Raji (cell line): ENCODE data around the gene ITPRID2.

Experiments used
- POLR2A ChIP-seq: IDR thresholded peaks from 2 replicates; pipeline ENCODE4 v1.6.1; 2011; ENCODE audit warnings: low read depth, low read length, control low read depth; ENCODE audit not compliant: insufficient read depth

Gene ITPRID2

DNA sequence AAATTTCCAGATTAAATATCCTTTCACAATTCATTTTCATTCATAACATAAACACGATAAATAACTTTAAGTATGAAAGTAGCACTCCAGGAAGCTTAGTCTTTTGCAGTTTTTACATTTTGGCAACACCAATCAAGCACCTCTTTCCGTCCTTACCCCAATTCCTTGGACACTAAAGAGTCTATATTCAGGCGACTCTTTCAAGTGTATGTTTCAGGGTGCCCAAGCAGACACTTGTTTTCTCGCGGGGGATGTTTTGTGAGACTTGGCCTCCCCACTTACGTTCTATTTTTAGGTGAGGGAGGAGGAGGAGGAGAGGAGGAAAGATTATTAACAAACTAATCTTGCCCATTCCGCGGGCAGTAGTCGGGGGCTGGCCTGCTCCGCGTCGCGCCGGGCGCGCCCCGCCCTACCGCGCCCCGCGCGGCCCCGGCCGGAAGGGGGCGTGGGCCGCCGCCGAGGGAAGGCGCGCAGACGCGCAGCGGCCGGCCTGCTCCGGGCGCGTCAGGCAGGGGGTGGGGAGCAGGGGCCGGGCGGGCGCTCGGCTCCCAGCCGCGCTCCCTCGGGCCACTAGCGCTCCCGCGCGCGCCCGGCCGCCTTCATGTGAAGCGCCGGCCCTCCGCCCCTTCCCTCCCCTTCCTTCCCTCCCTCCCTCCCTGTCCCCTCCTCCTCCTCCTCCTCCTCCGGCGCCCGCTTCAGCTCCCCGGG, at the start of gene ITPRID2:
ITPRID2 (plus strand) TSS at position 473 of the 708 bp plus-strand sequence. CDS start 337 bp downstream, outside the sequence.
- TF ChIP-seq POLR2A = peak; percentile 41; the same call in 1 of the 2 replicates

DNA sequence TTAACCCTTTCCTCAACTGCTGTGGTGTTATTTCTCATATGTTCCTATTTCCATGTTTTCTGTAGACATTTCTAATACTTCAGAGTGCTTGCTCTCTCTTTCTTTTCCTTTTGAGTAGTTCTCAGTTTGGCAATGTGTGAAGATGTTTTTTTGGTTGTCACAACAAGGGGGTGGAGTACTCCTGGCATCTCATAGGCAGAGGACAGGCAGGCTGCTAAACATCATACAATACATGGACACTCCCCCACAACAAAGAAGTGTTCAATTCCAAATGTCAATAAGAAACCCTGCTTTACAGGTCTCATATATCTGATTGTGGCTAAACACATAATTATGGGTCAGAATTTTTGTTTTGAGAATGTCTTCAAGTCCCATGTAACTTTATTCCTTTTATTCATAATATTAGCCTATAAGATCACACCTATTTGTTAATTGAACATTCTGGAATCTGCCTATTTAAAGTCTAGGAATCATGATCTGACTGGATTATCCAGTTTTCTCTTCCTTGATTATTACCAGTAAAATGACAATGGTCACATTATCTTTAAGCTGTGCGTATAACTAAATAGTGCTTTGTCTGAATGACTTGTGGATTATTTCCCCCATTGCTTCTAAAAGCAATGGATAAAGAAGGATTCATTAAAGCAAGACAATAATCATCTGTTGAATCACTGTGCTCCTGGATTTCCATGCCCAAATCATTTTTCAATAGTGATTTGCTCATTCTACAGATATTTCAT, 46.8 kb upstream of the ITPRID2 start:
- TF ChIP-seq POLR2A = no peak

GRCh38 chr2:181846399-181847197, 44.9 kb upstream of the ITPRID2 start:
- TF ChIP-seq POLR2A = no peak

GRCh38 chr2:181847198-181847556, 44.4 kb upstream of the ITPRID2 start:
- TF ChIP-seq POLR2A = no peak

- TF ChIP-seq POLR2A = no peak
Measured at GRCh38 chr2:181847702-181848101, 43.8 kb upstream of the ITPRID2 start.

GRCh38 chr2:181848261-181848886, 43.2 kb upstream of the ITPRID2 start:
- TF ChIP-seq POLR2A = no peak

DNA sequence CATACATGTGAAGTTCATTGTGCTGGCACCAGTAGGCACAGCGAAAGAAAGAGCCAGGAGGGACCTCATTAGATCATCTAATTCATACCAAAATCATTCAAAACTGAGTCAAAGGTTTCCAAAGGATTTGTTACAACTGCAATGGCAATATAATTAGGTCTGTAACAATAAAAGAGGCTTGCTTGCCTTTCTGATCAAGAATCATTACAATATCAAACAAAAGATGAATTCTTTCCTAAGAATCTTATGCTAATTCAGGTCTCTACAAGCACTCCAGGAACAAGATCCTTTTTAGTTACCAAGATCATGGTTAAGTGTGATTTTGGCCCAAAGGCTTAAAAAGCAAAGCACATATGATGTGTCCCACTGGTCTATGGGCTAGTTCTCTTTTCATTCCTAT, 41.9 kb upstream of the ITPRID2 start:
- TF ChIP-seq POLR2A = no peak

- no peak for TF ChIP-seq POLR2A
Measured at GRCh38 chr2:181850936-181851560, 40.5 kb upstream of the ITPRID2 start.

- no peak for TF ChIP-seq POLR2A
Measured at GRCh38 chr2:181851726-181852125, 39.8 kb upstream of the ITPRID2 start.

DNA sequence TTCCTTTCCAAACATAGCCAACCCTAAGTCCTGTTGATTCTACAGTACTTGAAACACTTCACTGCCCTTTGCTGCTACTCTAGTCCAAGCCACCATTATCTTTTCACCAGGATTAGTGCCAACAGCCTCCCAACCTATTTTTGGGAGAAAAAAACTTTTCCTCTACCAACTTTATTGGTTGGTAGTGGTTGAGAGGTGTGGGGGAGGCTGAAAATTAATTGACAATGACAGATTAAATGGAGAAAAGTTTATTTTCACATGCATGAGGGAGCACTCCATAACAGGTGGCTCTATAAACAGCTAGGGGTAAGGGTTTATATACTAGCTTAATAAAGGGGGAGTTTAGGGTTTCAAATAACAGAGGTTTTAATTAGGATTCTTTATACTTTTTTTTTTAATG, 37.8 kb upstream of the ITPRID2 start:
- no peak for TF ChIP-seq POLR2A

DNA sequence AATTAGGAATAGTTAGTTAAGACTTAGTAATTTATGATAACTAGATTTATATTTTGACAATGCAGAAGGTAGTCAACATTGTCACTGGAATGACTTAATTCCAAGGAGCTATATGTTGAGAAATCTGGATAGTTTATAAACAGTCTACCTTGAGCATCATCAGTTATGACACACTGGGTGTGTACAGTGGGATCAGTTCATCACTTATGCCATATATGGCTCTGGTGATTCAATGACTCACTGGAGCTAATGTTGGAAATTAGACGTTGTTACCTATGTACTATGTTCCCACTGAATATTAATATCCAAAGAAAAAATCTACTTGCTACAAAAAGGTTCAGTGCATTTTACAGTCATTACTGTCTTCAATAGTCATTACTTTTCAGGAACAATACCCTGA, 34.0 kb upstream of the ITPRID2 start:
- no peak for TF ChIP-seq POLR2A

DNA sequence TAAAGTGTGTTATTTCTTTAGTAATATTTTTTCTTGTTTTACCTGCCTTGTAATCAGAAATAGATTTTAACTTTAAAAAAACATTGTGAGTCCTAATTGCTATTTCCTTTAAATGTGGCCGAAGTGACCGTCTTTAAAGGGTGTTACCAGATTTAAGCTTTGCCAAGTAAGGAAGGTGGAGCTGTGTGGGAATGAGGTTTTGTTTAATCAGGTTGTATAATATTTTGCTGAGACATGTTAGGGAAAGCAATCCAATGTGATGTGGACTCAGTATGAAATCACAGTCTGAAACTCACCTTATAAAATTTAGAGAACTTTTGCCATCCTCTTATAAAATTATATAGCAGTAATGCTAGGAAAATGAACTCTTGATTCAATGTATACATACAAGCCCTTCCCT, 32.9 kb upstream of the ITPRID2 start:
- TF ChIP-seq POLR2A = no peak

DNA sequence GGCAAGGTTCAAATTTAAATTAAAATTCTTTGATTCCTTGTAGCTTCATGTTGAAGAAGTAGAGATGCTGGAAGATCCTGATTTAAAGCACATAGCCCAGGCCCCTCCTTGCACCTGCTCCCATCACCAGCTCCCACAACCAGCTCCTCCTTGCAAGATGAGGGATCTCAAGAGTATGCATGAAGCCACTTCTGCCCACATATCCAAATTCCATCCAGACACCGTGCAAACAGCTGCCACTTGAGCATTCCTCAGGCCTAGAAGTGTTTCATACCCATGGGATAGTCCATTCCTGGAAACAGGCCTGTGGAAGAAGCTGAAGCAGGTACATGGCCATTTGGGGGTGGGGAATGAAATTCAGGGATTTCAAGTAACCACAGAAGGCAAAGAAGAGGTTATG, 32.4 kb upstream of the ITPRID2 start:
- no peak for TF ChIP-seq POLR2A

- TF ChIP-seq POLR2A = no peak
Measured at GRCh38 chr2:181859803-181860202, 31.7 kb upstream of the ITPRID2 start.

GRCh38 chr2:181861379-181861778, 30.2 kb upstream of the ITPRID2 start:
- TF ChIP-seq POLR2A = no peak
